GM19372 (cell line): ENCODE data around the gene AFAP1L2.

Source experiments
- ATAC-seq: cut with Tn5 transposase; IDR thresholded peaks from one replicate; pipeline ENCODE4 v1.9.1; 2021; ENCODE audit warnings: mild to moderate bottlenecking, low read depth, moderate library complexity; ENCODE audit not compliant: unreplicated experiment

Gene AFAP1L2

GRCh38 chr10:114300036-114300645 is 104.2 kb downstream of the AFAP1L2 start:
- no peak for ATAC-seq

GRCh38 chr10:114297136-114297705 is 107.1 kb downstream of the AFAP1L2 start:
- no peak for ATAC-seq

- ATAC-seq: no peak
These were observed 108.9 kb downstream of the AFAP1L2 start for GRCh38 chr10:114295393-114295792.

- ATAC-seq: no peak
These were observed 109.8 kb downstream of the AFAP1L2 start for GRCh38 chr10:114294549-114294948.

- ATAC-seq: no peak
These were observed 111.2 kb downstream of the AFAP1L2 start for GRCh38 chr10:114293075-114293474.

GRCh38 chr10:114291516-114291915 is 112.8 kb downstream of the AFAP1L2 start:
- no peak for ATAC-seq

GRCh38 chr10:114291076-114291475 is 113.2 kb downstream of the AFAP1L2 start:
- ATAC-seq: no peak

GRCh38 chr10:114290038-114290437 is 114.3 kb downstream of the AFAP1L2 start:
- ATAC-seq: no peak

GRCh38 chr10:114289096-114289436 is 115.2 kb downstream of the AFAP1L2 start:
- ATAC-seq: no peak

- no peak for ATAC-seq
These were observed 115.7 kb downstream of the AFAP1L2 start for GRCh38 chr10:114288424-114289095.

- ATAC-seq: no peak
These were observed 117.4 kb downstream of the AFAP1L2 start for GRCh38 chr10:114286921-114287320.

- ATAC-seq: no peak
These were observed 118.3 kb downstream of the AFAP1L2 start for GRCh38 chr10:114285961-114286441.

- no peak for ATAC-seq
These were observed 119.8 kb downstream of the AFAP1L2 start for GRCh38 chr10:114284346-114285071.

- no peak for ATAC-seq
These were observed 120.6 kb downstream of the AFAP1L2 start for GRCh38 chr10:114283535-114284234.

- ATAC-seq: no peak
These were observed 121.2 kb downstream of the AFAP1L2 start for GRCh38 chr10:114283091-114283490.

GRCh38 chr10:114282526-114282925 is 121.8 kb downstream of the AFAP1L2 start:
- ATAC-seq: no peak

- no peak for ATAC-seq
These were observed 122.8 kb downstream of the AFAP1L2 start for GRCh38 chr10:114281461-114281860.

GRCh38 chr10:114281006-114281405 is 123.3 kb downstream of the AFAP1L2 start:
- no peak for ATAC-seq

GRCh38 chr10:114279901-114280644 is 124.2 kb downstream of the AFAP1L2 start:
- ATAC-seq: no peak

GRCh38 chr10:114279289-114279688 is 125.0 kb downstream of the AFAP1L2 start:
- ATAC-seq: no peak
